Measurements from ENCODE around the gene SORBS2.

The SORBS2 gene

DNA sequence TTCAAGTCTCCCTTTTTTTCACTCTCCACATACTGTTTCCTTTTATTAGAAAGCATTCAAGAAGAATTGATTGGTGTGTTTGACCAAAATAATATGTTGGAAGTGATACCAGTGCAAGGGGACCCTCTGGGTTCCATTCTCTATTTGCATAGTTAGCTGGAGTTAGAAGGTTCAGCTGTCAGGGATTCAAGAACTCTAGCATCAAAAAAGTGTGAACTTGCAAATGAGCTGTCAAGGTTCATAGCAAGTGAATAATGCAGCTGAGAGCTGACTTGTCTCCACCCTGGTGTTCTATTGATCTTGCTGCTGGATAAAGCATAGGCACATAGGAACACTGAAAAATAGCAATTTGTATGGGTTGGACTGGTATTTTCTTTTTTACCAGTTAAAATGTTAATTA is 73.2 kb downstream of the SORBS2 start:
- TF ChIP-seq, protein P1, sequence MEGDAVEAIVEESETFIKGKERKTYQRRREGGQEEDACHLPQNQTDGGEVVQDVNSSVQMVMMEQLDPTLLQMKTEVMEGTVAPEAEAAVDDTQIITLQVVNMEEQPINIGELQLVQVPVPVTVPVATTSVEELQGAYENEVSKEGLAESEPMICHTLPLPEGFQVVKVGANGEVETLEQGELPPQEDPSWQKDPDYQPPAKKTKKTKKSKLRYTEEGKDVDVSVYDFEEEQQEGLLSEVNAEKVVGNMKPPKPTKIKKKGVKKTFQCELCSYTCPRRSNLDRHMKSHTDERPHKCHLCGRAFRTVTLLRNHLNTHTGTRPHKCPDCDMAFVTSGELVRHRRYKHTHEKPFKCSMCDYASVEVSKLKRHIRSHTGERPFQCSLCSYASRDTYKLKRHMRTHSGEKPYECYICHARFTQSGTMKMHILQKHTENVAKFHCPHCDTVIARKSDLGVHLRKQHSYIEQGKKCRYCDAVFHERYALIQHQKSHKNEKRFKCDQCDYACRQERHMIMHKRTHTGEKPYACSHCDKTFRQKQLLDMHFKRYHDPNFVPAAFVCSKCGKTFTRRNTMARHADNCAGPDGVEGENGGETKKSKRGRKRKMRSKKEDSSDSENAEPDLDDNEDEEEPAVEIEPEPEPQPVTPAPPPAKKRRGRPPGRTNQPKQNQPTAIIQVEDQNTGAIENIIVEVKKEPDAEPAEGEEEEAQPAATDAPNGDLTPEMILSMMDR (conservative IDR thresholded peaks at IDR 0.05; ENCODE audit: low read depth): no peak
- CTCF ChIA-PET: interaction anchor here (0.6 kb wide), 1 partner anchor 63 kb away, joined by 3 read pairs; no protein-coding TSS in a partner anchor
- POLR2A ChIA-PET (ENCODE audit: low non-redundant PET): no interaction called here
- no peak overlapping the region for H3K27ac ChIP-seq
- no peak for DNase-seq (ENCODE audit: low spot score)

GRCh38 chr4:185738038-185738552 is 73.9 kb downstream of the SORBS2 start:
- ChIA-PET POLR2A (ENCODE audit: low non-redundant PET) (no interaction called here), CTCF (no interaction called here)
- TF ChIP-seq, protein P1 (conservative IDR thresholded peaks at IDR 0.05; ENCODE audit: low read depth): no peak
- no peak for DNase-seq (ENCODE audit: low spot score)
- peak overlapping the region; percentile 87 for H3K27ac ChIP-seq

DNA sequence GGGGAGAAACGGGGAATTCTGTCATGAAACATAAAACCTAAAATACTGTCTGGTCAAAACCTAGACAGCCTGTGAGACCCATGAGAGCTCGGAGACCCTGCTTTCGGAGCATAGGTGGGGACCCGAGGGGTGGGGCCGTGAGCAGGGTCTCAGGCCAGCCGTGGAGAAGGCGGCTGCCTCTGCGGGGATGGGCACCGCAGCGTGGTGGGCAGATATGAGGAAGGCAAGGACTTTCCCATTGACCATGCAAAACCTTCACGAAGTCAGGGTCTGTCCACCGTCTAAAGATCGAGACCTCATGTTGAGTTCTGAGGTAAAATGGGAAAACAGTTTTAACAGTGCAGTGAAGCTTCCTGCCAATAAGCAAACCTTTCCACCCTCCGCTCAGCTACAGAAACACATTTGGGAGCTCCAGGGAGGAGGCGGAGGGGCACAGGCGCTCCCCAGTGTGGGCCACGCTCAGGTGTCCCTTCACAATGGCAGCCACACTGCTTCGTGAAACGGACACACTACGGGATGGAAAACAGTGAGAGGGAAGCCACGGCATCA is 74.4 kb downstream of the SORBS2 start:
- ChIA-PET POLR2A (ENCODE audit: low non-redundant PET) (no interaction called here), CTCF (no interaction called here)
- TF ChIP-seq, protein P1 (conservative IDR thresholded peaks at IDR 0.05; ENCODE audit: low read depth): no peak
- DNase-seq (ENCODE audit: low spot score): no peak
- H3K27ac ChIP-seq: peak overlapping the region; percentile 87

DNA sequence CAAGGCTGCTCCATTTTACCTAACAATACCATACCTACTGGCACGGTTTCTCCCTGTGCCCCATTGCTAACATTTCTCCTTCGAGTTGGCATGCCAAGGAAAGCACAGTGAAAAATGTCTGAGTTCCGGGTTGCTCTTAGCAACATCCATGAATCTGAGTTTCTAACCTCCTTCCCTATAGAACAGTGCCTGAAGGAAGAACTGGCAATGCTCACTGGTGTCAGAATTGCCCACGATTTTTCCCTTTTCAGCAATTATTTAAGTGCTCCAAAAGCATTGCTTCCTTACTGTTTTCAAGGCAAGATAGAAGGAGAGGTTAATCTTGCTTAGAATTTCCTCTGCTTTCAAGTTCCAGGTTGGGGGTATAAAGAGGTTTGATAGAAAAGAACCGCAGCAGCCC is 75.1 kb downstream of the SORBS2 start:
- H3K27ac ChIP-seq: peak overlapping the region; percentile 87
- no peak for DNase-seq (ENCODE audit: low spot score)
- POLR2A ChIA-PET (ENCODE audit: low non-redundant PET): no interaction called here
- TF ChIP-seq, protein P1 (conservative IDR thresholded peaks at IDR 0.05; ENCODE audit: low read depth): no peak
- CTCF ChIA-PET: no interaction called here

DNA sequence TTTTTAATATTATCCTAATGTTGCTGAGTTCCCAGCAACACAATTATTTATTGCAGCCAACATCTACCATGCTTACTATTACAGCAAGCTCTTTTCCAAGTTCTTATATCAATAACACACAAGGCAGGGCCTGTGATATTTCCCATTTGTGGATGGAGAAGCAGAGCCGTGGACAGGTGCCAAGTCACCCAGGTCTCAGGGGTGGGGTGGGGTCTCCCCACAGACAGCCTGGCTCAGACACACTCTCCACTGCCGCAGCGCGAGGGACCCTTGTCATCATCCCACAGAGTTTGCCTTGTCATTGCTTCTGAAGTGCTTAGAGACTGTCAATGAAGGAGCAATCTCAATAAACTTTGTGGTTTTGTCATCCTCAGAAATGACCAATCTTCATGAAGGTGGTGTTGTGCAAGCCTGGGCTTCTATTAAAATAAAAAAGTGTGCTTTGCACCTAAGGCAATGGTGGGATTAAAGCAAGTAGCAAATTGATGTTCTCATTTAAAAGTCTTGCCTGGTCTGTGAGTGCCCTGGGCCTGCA is 76.1 kb downstream of the SORBS2 start:
- DNase-seq (ENCODE audit: low spot score): no peak
- TF ChIP-seq, protein P1 (conservative IDR thresholded peaks at IDR 0.05; ENCODE audit: low read depth): no peak
- ChIA-PET CTCF (interaction anchor here (0.6 kb wide), 1 partner anchor 118 kb away, joined by 3 read pairs; no protein-coding TSS in a partner anchor), POLR2A (ENCODE audit: low non-redundant PET) (no interaction called here)
- H3K27ac ChIP-seq: no peak overlapping the region

GRCh38 chr4:185734930-185735329 is 77.1 kb downstream of the SORBS2 start:
- no peak for DNase-seq (ENCODE audit: low spot score)
- POLR2A ChIA-PET (ENCODE audit: low non-redundant PET): no interaction called here
- TF ChIP-seq, protein P1 (conservative IDR thresholded peaks at IDR 0.05; ENCODE audit: low read depth): no peak
- no peak overlapping the region for H3K27ac ChIP-seq
- CTCF ChIA-PET: interaction anchor here (0.6 kb wide), 1 partner anchor 117 kb away, joined by 3 read pairs; no protein-coding TSS in a partner anchor
